Gastrocnemius medialis (tissue), 4 donors: ENCODE data around the gene HMGB2.

ENCODE experiments used
- CTCF ChIP-seq, 5 experiments: fragments of 450-650 bp in 3 of 5; fragments of 200-600 bp in 2 of 5; sonication (generic) in 2 of 5; IDR thresholded peaks in 4 of 5; conservative IDR thresholded peaks in 1 of 5; 1 replicate in 4 of 5; 2 replicates in 1 of 5; pipeline ENCODE4 v1.5.1; 2016 to 2019; ENCODE audit warnings: antibody characterized with exemption in 5 of 5, mild to moderate bottlenecking in 3 of 5, moderate library complexity in 3 of 5
- POLR2A ChIP-seq, 2 donors: fragments of 450-650 bp; IDR thresholded peaks; one replicate each; pipeline ENCODE4 v1.6.1; 2017; ENCODE audit warnings: antibody characterized with exemption in 2 of 2, mild to moderate bottlenecking in 2 of 2, moderate library complexity in 2 of 2

- TF ChIP-seq CTCF (IDR thresholded peaks at IDR 0.05 in 4 of 5, conservative IDR thresholded peaks at IDR 0.05 in 1 of 5) (no peak), POLR2A (IDR thresholded peaks at IDR 0.05) (no peak)
Measured at GRCh38 chr4:173380987-173381386, 46.8 kb upstream of the HMGB2 start.
